Calu3 (cell line): ENCODE results near the gene DRC7. TPM values are rescaled to one million over a fixed set of nuclear protein-coding genes. Genes with fewer than 3 reads are reported as not detected.

Source experiments
- BruUV-seq: library from RNA; stranded (reverse); fragments of 400-500 nt; replicated peaks from 2 replicates; lab custom pipeline; 2021; lab: Mats Ljungman, UMichigan
- CTCF ChIA-PET: fragments of 300-600 bp; sonication (Branson Sonifier 250); formaldehyde crosslinking; loops from one replicate; lab custom pipeline; 2022; ENCODE audit warnings: antibody characterized with exemption; lab: Charles Lee
- DNase-seq: peaks from one replicate; pipeline ENCODE4 v3.0.0; 2022
- H3K27ac Mint-ChIP-seq: one replicate; pipeline ENCODE4 v1.8.0; 2022; ENCODE audit warnings: mixed read lengths; ENCODE audit not compliant: unreplicated experiment
- H3K27me3 Mint-ChIP-seq: one replicate; pipeline ENCODE4 v1.8.0; 2022; ENCODE audit warnings: mixed read lengths; ENCODE audit not compliant: unreplicated experiment
- H3K36me3 Mint-ChIP-seq: one replicate; pipeline ENCODE4 v1.8.0; 2022; ENCODE audit warnings: mild to moderate bottlenecking, moderate library complexity, mixed read lengths; ENCODE audit not compliant: insufficient read depth, unreplicated experiment
- H3K4me1 Mint-ChIP-seq: one replicate; pipeline ENCODE4 v1.8.0; 2022; ENCODE audit warnings: mild to moderate bottlenecking, low read depth, mixed read lengths; ENCODE audit not compliant: unreplicated experiment
- H3K4me3 Mint-ChIP-seq: one replicate; pipeline ENCODE4 v1.8.0; 2022; ENCODE audit warnings: mild to moderate bottlenecking, low read depth, moderate library complexity, mixed read lengths; ENCODE audit not compliant: unreplicated experiment
- H3K9me3 Mint-ChIP-seq: one replicate; pipeline ENCODE4 v1.8.0; 2022; ENCODE audit warnings: low read depth, mixed read lengths; ENCODE audit not compliant: unreplicated experiment
- CTCF ChIP-seq: fragments of 200-600 bp; IDR thresholded peaks from one replicate; pipeline ENCODE4 v1.8.0; 2022; ENCODE audit warnings: antibody characterized with exemption; ENCODE audit not compliant: unreplicated experiment
- intact Hi-C: fragments of 100-400 bp; cut with micrococcal nuclease; formaldehyde crosslinking; loops from one replicate; pipeline ENCODE4 v1.10.0; 2022; ENCODE audit not compliant: unreplicated experiment
- total RNA-seq: library from RNA; stranded (reverse); gene quantifications from 2 replicates; pipeline ENCODE4 v1.2.3, GENCODE V29; 2022

The DRC7 gene
- total RNA-seq, 1 experiment from 2014 or later: not detected

GRCh38 chr16:57681950-57682728 lies 12.5 kb upstream of the DRC7 start:
- no peak for TF ChIP-seq CTCF
- CTCF ChIA-PET: no interaction called here
- no peaks in the 10 kb centered on the region for H3K36me3 Mint-ChIP-seq
- H3K27ac Mint-ChIP-seq: no peak overlapping the region
- no TSS peak for BruUV-seq
- H3K4me1 Mint-ChIP-seq: no peaks in the 10 kb centered on the region
- DNase-seq: no peak
- peaks cover 57% of the 10 kb centered on the region for H3K27me3 Mint-ChIP-seq
- H3K4me3 Mint-ChIP-seq: no peak overlapping the region
- H3K9me3 Mint-ChIP-seq: no peaks in the 10 kb centered on the region
- intact Hi-C loops: no loop called here

GRCh38 chr16:57682809-57683635 lies 11.6 kb upstream of the DRC7 start:
- H3K27me3 Mint-ChIP-seq: peaks cover 62% of the 10 kb centered on the region
- CTCF ChIA-PET: no interaction called here
- no peak for TF ChIP-seq CTCF
- no peaks in the 10 kb centered on the region for H3K36me3 Mint-ChIP-seq
- H3K9me3 Mint-ChIP-seq: no peaks in the 10 kb centered on the region
- intact Hi-C loops: no loop called here
- no TSS peak for BruUV-seq
- no peak overlapping the region for H3K27ac Mint-ChIP-seq
- no peak overlapping the region for H3K4me3 Mint-ChIP-seq
- DNase-seq: no peak
- H3K4me1 Mint-ChIP-seq: no peaks in the 10 kb centered on the region

GRCh38 chr16:57683636-57684545 lies 10.7 kb upstream of the DRC7 start:
- CTCF ChIA-PET: no interaction called here
- DNase-seq: no peak
- no peaks in the 10 kb centered on the region for H3K9me3 Mint-ChIP-seq
- intact Hi-C loops: no loop called here
- no peak overlapping the region for H3K4me3 Mint-ChIP-seq
- BruUV-seq: no TSS peak
- H3K4me1 Mint-ChIP-seq: no peaks in the 10 kb centered on the region
- TF ChIP-seq CTCF: no peak
- H3K27me3 Mint-ChIP-seq: peaks cover 62% of the 10 kb centered on the region
- H3K27ac Mint-ChIP-seq: no peak overlapping the region
- H3K36me3 Mint-ChIP-seq: no peaks in the 10 kb centered on the region
